Activated effector memory CD4-positive, alpha-beta T cell treated with Interleukin-2 at 50 U/mL for 16 hours (primary cell): Measurements from ENCODE around the gene TSHZ3.

Experiments
- DNase-seq: peaks from one replicate; pipeline ENCODE4 v3.0.0-alpha.2; 2020

TSHZ3 gene

GRCh38 chr19:31285744-31286143 is 63.5 kb downstream of the TSHZ3 start:
- no peak for DNase-seq

GRCh38 chr19:31284621-31285020 is 64.6 kb downstream of the TSHZ3 start:
- DNase-seq = no peak

GRCh38 chr19:31283701-31284100 is 65.5 kb downstream of the TSHZ3 start:
- no peak for DNase-seq

GRCh38 chr19:31282346-31282745 is 66.9 kb downstream of the TSHZ3 start:
- DNase-seq = no peak

GRCh38 chr19:31280287-31281006 is 68.8 kb downstream of the TSHZ3 start:
- no peak for DNase-seq

GRCh38 chr19:31279436-31279765 is 69.8 kb downstream of the TSHZ3 start:
- DNase-seq = no peak

GRCh38 chr19:31278555-31279435 is 70.4 kb downstream of the TSHZ3 start:
- no peak for DNase-seq

- no peak for DNase-seq
These were observed 71.7 kb downstream of the TSHZ3 start for GRCh38 chr19:31277516-31277915.

- no peak for DNase-seq
These were observed 72.4 kb downstream of the TSHZ3 start for GRCh38 chr19:31276831-31277230.

GRCh38 chr19:31275068-31275334 is 74.2 kb downstream of the TSHZ3 start:
- no peak for DNase-seq

GRCh38 chr19:31274251-31275067 is 74.8 kb downstream of the TSHZ3 start:
- no peak for DNase-seq

- no peak for DNase-seq
These were observed 76.6 kb downstream of the TSHZ3 start for GRCh38 chr19:31272583-31273106.

GRCh38 chr19:31271306-31271911 is 77.8 kb downstream of the TSHZ3 start:
- DNase-seq = no peak

- DNase-seq = no peak
These were observed 78.3 kb downstream of the TSHZ3 start for GRCh38 chr19:31270897-31271296.

GRCh38 chr19:31269425-31270127 is 79.7 kb downstream of the TSHZ3 start:
- no peak for DNase-seq

GRCh38 chr19:31268751-31269383 is 80.4 kb downstream of the TSHZ3 start:
- DNase-seq = no peak

GRCh38 chr19:31266731-31267130 is 82.5 kb downstream of the TSHZ3 start:
- DNase-seq = no peak

- DNase-seq = no peak
These were observed 83.0 kb downstream of the TSHZ3 start for GRCh38 chr19:31266196-31266595.

GRCh38 chr19:31264041-31264778 is 85.0 kb downstream of the TSHZ3 start:
- no peak for DNase-seq

GRCh38 chr19:31263328-31263727 is 85.9 kb downstream of the TSHZ3 start:
- no peak for DNase-seq

- no peak for DNase-seq
These were observed 86.5 kb downstream of the TSHZ3 start for GRCh38 chr19:31262725-31263191.
